ENCODE measurements around the gene NLRP5. TPM values are rescaled to one million over a fixed set of nuclear protein-coding genes. Genes with fewer than 3 reads are reported as not detected.
"Not testable (repeated sequence)": the region's sequence is repeated elsewhere in the genome, so short reads cannot be mapped to it uniquely, and the experiment has no call there.

Gene NLRP5
- total RNA-seq (not detected), polyA plus RNA-seq (ENCODE audit: insufficient read depth, low read depth, low replicate concordance) (not detected)
- long read RNA-seq, donor 1, result 0 reads
- long read RNA-seq, donor 2, result 0 reads
- long read RNA-seq, donor 3, result 0 reads
- long read RNA-seq, donor 4, result 0 reads
- long read RNA-seq, donor 5, result 0 reads
- long read RNA-seq, donor 6, result 0 reads
- long read RNA-seq, donor 7, result 0 reads
- long read RNA-seq, donor 8, result 0 reads
- long read RNA-seq, donor 9, result 0 reads
- long read RNA-seq, donor 10, result 0 reads

- FAIRE-seq (no peak), DNase-seq (no peak)
- no peaks in the 10 kb centered on the region for H3K27me3 ChIP-seq (ENCODE audit: control insufficient read depth, insufficient read depth, low read length)
- TF ChIP-seq CTCF (IDR thresholded peaks at IDR 0.05; ENCODE audit: borderline replicate concordance, extremely low read depth, insufficient read depth), result no peak
- no peak within 1 kb of the TSS for H3K4me3 ChIP-seq (ENCODE audit: low read length in 3 of 3)
- H3K4me1 ChIP-seq (ENCODE audit: control insufficient read depth in 2 of 3, insufficient read depth in 2 of 3, low read depth in 1 of 3, low read length in 3 of 3), result no peaks in the 10 kb centered on the region
- intact Hi-C loops (cut with DNase I), result no loop called here
- no peaks in the 10 kb centered on the region for H3K9me3 ChIP-seq (ENCODE audit: control insufficient read depth in 2 of 3, insufficient read depth in 1 of 3, low read length in 3 of 3)
- no peaks in the 10 kb centered on the region for H3K36me3 ChIP-seq (ENCODE audit: control insufficient read depth in 2 of 3, insufficient read depth in 3 of 3, low read length in 3 of 3)
- H3K9ac ChIP-seq (ENCODE audit: low read length in 3 of 3), result no peak within 1 kb of the TSS
- no peak within 1 kb of the TSS for H3K27ac ChIP-seq (ENCODE audit: low read depth in 2 of 2, low read length in 2 of 2)
Observed at GRCh38 chr19:55986487-55986886, at the start of gene NLRP5. Gene NLRP5 (plus strand): TSS chr19:55986775.

GRCh38 chr19:55939206-55939605, 47.4 kb upstream of the NLRP5 start:
- Histone ChIP-seq H3K9me3 (ENCODE audit: control insufficient read depth in 2 of 3, insufficient read depth in 1 of 3, low read length in 3 of 3) (no peaks in the 10 kb centered on the region), H3K9ac (ENCODE audit: low read length in 3 of 3) (no peak overlapping the region), H3K27ac (ENCODE audit: low read depth in 2 of 2, low read length in 2 of 2) (no peak overlapping the region), H3K4me1 (ENCODE audit: control insufficient read depth in 2 of 3, insufficient read depth in 2 of 3, low read depth in 1 of 3, low read length in 3 of 3) (no peaks in the 10 kb centered on the region), H3K4me3 (ENCODE audit: low read length in 3 of 3) (no peak overlapping the region), H3K36me3 (ENCODE audit: control insufficient read depth in 2 of 3, insufficient read depth in 3 of 3, low read length in 3 of 3) (no peaks in the 10 kb centered on the region), H3K27me3 (ENCODE audit: control insufficient read depth, insufficient read depth, low read length) (no peaks in the 10 kb centered on the region)
- TF ChIP-seq CTCF (IDR thresholded peaks at IDR 0.05; ENCODE audit: borderline replicate concordance, extremely low read depth, insufficient read depth), result no peak
- DNase-seq (no peak), FAIRE-seq (no peak)
- intact Hi-C loops (cut with DNase I), result no loop called here

GRCh38 chr19:55940306-55940705, 46.3 kb upstream of the NLRP5 start:
- H3K27ac ChIP-seq (ENCODE audit: low read depth in 2 of 2, low read length in 2 of 2), result no peak overlapping the region
- H3K4me1 ChIP-seq (ENCODE audit: control insufficient read depth in 2 of 3, insufficient read depth in 2 of 3, low read depth in 1 of 3, low read length in 3 of 3), result no peaks in the 10 kb centered on the region
- no peak for TF ChIP-seq CTCF (IDR thresholded peaks at IDR 0.05; ENCODE audit: borderline replicate concordance, extremely low read depth, insufficient read depth)
- no peaks in the 10 kb centered on the region for H3K36me3 ChIP-seq (ENCODE audit: control insufficient read depth in 2 of 3, insufficient read depth in 3 of 3, low read length in 3 of 3)
- FAIRE-seq, result no peak
- no peak overlapping the region for H3K4me3 ChIP-seq (ENCODE audit: low read length in 3 of 3)
- H3K27me3 ChIP-seq (ENCODE audit: control insufficient read depth, insufficient read depth, low read length), result no peaks in the 10 kb centered on the region
- intact Hi-C loops (cut with DNase I), result no loop called here
- no peak for DNase-seq
- H3K9ac ChIP-seq (ENCODE audit: low read length in 3 of 3), result no peak overlapping the region
- H3K9me3 ChIP-seq (ENCODE audit: control insufficient read depth in 2 of 3, insufficient read depth in 1 of 3, low read length in 3 of 3), result no peaks in the 10 kb centered on the region

GRCh38 chr19:55947532-55947931, 39.0 kb upstream of the NLRP5 start, which contains the start of gene NLRP8:
Gene NLRP8 (plus strand): TSS chr19:55947832.
- TF ChIP-seq CTCF (IDR thresholded peaks at IDR 0.05; ENCODE audit: borderline replicate concordance, extremely low read depth, insufficient read depth), result no peak
- intact Hi-C loops (cut with DNase I), result no loop called here
- no peak within 1 kb of the TSS for H3K4me3 ChIP-seq (ENCODE audit: low read length in 3 of 3)

GRCh38 chr19:55950566-55950965, 36.0 kb upstream of the NLRP5 start:
- intact Hi-C loops (cut with DNase I), result not testable (repeated sequence)

More at GRCh38 chr19:55947532-55947931, 39.0 kb upstream of the NLRP5 start, which contains the start of gene NLRP8:
- H3K27me3 ChIP-seq (ENCODE audit: control insufficient read depth, insufficient read depth, low read length), result no peaks in the 10 kb centered on the region
- H3K4me1 ChIP-seq (ENCODE audit: control insufficient read depth in 2 of 3, insufficient read depth in 2 of 3, low read depth in 1 of 3, low read length in 3 of 3), result no peaks in the 10 kb centered on the region
- FAIRE-seq (no peak), DNase-seq (no peak)
- no peak within 1 kb of the TSS for H3K27ac ChIP-seq (ENCODE audit: low read depth in 2 of 2, low read length in 2 of 2)
- H3K9me3 ChIP-seq (ENCODE audit: control insufficient read depth in 2 of 3, insufficient read depth in 1 of 3, low read length in 3 of 3), result peaks cover 0 to 6% (median 0%) of the 10 kb centered on the region in 3 donors
- no peaks in the 10 kb centered on the region for H3K36me3 ChIP-seq (ENCODE audit: control insufficient read depth in 2 of 3, insufficient read depth in 3 of 3, low read length in 3 of 3)
- no peak within 1 kb of the TSS for H3K9ac ChIP-seq (ENCODE audit: low read length in 3 of 3)

More at GRCh38 chr19:55950566-55950965, 36.0 kb upstream of the NLRP5 start:
- H3K4me1 ChIP-seq (ENCODE audit: control insufficient read depth in 2 of 3, insufficient read depth in 2 of 3, low read depth in 1 of 3, low read length in 3 of 3); FAIRE-seq; DNase-seq; H3K9ac ChIP-seq (ENCODE audit: low read length in 3 of 3); H3K36me3 ChIP-seq (ENCODE audit: control insufficient read depth in 2 of 3, insufficient read depth in 3 of 3, low read length in 3 of 3); H3K27ac ChIP-seq (ENCODE audit: low read depth in 2 of 2, low read length in 2 of 2); H3K9me3 ChIP-seq (ENCODE audit: control insufficient read depth in 2 of 3, insufficient read depth in 1 of 3, low read length in 3 of 3); H3K27me3 ChIP-seq (ENCODE audit: control insufficient read depth, insufficient read depth, low read length); H3K4me3 ChIP-seq (ENCODE audit: low read length in 3 of 3): not testable (repeated sequence)

Data from kidney (tissue), 22 donors.